ENCODE measurements around the gene PARD3B. TPM values are rescaled to one million over a fixed set of nuclear protein-coding genes. Genes with fewer than 3 reads are reported as not detected.

Gene PARD3B
- total and polyA plus RNA-seq, 2 of the 4 experiments (the other 2 are of a cell fraction), result 3.3 to 15.6 TPM

- H3K27me3 ChIP-seq (ENCODE audit: control insufficient read depth, insufficient read depth, low read length), result no peaks in the 10 kb centered on the region
- H3K18ac ChIP-seq (ENCODE audit: low read depth, low read length), result no peak overlapping the region
- H4K91ac ChIP-seq (ENCODE audit: insufficient read depth, low read depth, low read length), result peak overlapping the region; percentile 65; the same call in 1 of the 2 replicates
- H2BK15ac ChIP-seq (ENCODE audit: low read depth, low read length), result no peak overlapping the region; the same call in 2 of the 3 replicates
- POLR2A ChIA-PET (ENCODE audit: unreplicated experiment), result no interaction called here
- no peaks in the 10 kb centered on the region for H4K20me1 ChIP-seq (ENCODE audit: insufficient read depth, low read length)
- H4K5ac ChIP-seq (ENCODE audit: low read depth, low read length), result no peak overlapping the region
- H3K36me3 ChIP-seq (ENCODE audit: control insufficient read depth, insufficient read depth, low read length), result no peaks in the 10 kb centered on the region
- peak overlapping the region; percentile 33; the same call in 1 of the 2 replicates for H3K4me3 ChIP-seq (ENCODE audit: insufficient read depth, low read depth, low read length)
- peaks cover 6 to 17% of the 10 kb centered on the region in 2 experiments for H3K79me1 ChIP-seq (ENCODE audit: low read depth in 1 of 2, low read length in 2 of 2)
- peak overlapping the region; percentile 62; the same call in 1 of the 2 replicates for H2BK20ac ChIP-seq (ENCODE audit: low read depth, low read length)
- intact Hi-C loops (cut with micrococcal nuclease) (loop anchor here (10.0 kb wide), 1 partner anchor 660 kb away; the partner anchor contains the start of gene NRP2), dilution Hi-C loops (cut with HindIII; ENCODE audit: low sequenced_read_pairs, unreplicated experiment) (no loop called here), in situ Hi-C loops (cut with MboI; ENCODE audit: low sequenced_read_pairs) (no loop called here)
- H3K27ac ChIP-seq (ENCODE audit: insufficient read depth, low read length), result peak overlapping the region; percentile 5; the same call in 1 of the 2 replicates
- peak overlapping the region; percentile 57 for H2BK5ac ChIP-seq (ENCODE audit: low read depth, low read length, poor library complexity, severe bottlenecking)
- peak overlapping the region; percentile 13 for H3K4ac ChIP-seq (ENCODE audit: low read depth, low read length)
- H3K9ac ChIP-seq (ENCODE audit: low read depth, low read length), result no peak overlapping the region
- peak overlapping the region; percentile 34; the same call in 1 of the 2 replicates for H3K14ac ChIP-seq (replicated peaks; ENCODE audit: low read depth, low read length)
- peak overlapping the region; percentile 82 for H3K4me2 ChIP-seq (ENCODE audit: low read depth, low read length)
- no peak overlapping the region for H2AK5ac ChIP-seq (ENCODE audit: low read depth, low read length)
- peaks cover 8% of the 10 kb centered on the region for H3K9me1 ChIP-seq (ENCODE audit: insufficient read depth, low read length)
- 0 out of 2 replicates have a peak overlapping the region, but pooled peaks have one; percentile 32 for H3K23ac ChIP-seq (ENCODE audit: low read depth, low read length)
- H3K9me3 ChIP-seq (ENCODE audit: control insufficient read depth, insufficient read depth, low read length), result no peaks in the 10 kb centered on the region
- CTCF ChIA-PET, result no interaction called here
- no peak overlapping the region for H2AK9ac ChIP-seq (replicated peaks; ENCODE audit: low read depth, low read length, poor library complexity)
- peak; percentile 95 for ATAC-seq (ENCODE audit: low read depth)
- no peak overlapping the region for H3K56ac ChIP-seq (ENCODE audit: extremely low read depth, insufficient read depth, low read length)
- H2AFZ ChIP-seq (replicated peaks; ENCODE audit: low read length, poor library complexity), result peak overlapping the region; percentile 65
- peak; percentile 98 for DNase-seq
- BruUV-seq (replicated peaks), result no TSS peak
- H4K8ac ChIP-seq (ENCODE audit: low read depth in 2 of 2, low read length in 2 of 2), result 0 out of 4 replicates have a peak overlapping the region, but pooled peaks of 1 of the 2 experiments have one; percentile 33
- peaks cover 4% of the 10 kb centered on the region for H3K4me1 ChIP-seq (ENCODE audit: control insufficient read depth, insufficient read depth, low read length)
- peak overlapping the region; percentile 52 for H2BK120ac ChIP-seq (ENCODE audit: low read depth, low read length)
- no CpG with 5 or more reads among the region's 10 CpGs for WGBS, 2 experiments (ENCODE audit: extremely low coverage in 2 of 2, insufficient read length in 1 of 2)
- TF ChIP-seq FOS (IDR thresholded peaks at IDR 0.05; ENCODE audit: low read depth, low read length) (peak; percentile 99), POLR2A (IDR thresholded peaks at IDR 0.05; ENCODE audit: low read depth, low read length) (no peak), USF2 (IDR thresholded peaks at IDR 0.05; ENCODE audit: low read depth, low read length) (no peak), CEBPB (IDR thresholded peaks at IDR 0.05; ENCODE audit: low read depth, low read length) (peak; percentile 94), RFX5 (IDR thresholded peaks at IDR 0.05; ENCODE audit: low read depth, low read length) (no peak), BHLHE40 (IDR thresholded peaks at IDR 0.05; ENCODE audit: low read depth, low read length) (peak; percentile 77), SMC3 (IDR thresholded peaks at IDR 0.05; ENCODE audit: low read depth, low read length) (peak; percentile 6; the same call in 1 of the 2 replicates), MAZ (IDR thresholded peaks at IDR 0.05; ENCODE audit: borderline replicate concordance, low read depth, low read length) (no peak), CHD1 (IDR thresholded peaks at IDR 0.05; ENCODE audit: low read depth, low read length) (no peak), ELK1 (IDR thresholded peaks at IDR 0.05; ENCODE audit: borderline replicate concordance, low read depth, low read length) (no peak), RCOR1 (IDR thresholded peaks at IDR 0.05; ENCODE audit: insufficient replicate concordance, low read length) (no peak), CTCF (conservative IDR thresholded peaks at IDR 0.05; ENCODE audit: low read depth, low read length) (no peak), MAFK (IDR thresholded peaks at IDR 0.05; ENCODE audit: low read depth, low read length) (peak; percentile 32), NFE2L2 (IDR thresholded peaks at IDR 0.05; ENCODE audit: low read depth, low read length) (peak; percentile 28; the same call in 1 of the 2 replicates)
These were observed 479.7 kb downstream of the PARD3B start for GRCh38 chr2:205024822-205025518.
